OCI-LY1 (cell line): ENCODE measurements around the gene LMO3.

Experiments
- H2AFZ ChIP-seq: fragments of 200-600 bp; sonication (generic), shearing (Covaris generic); 2 replicates; pipeline ENCODE4 v1.6.0; 2014; ENCODE audit warnings: antibody characterized with exemption, mild to moderate bottlenecking, low read length
- H3F3A ChIP-seq: fragments of 200-600 bp; sonication (generic), shearing (Covaris generic); 2 replicates; pipeline ENCODE4 v1.6.0; 2014; ENCODE audit warnings: mild to moderate bottlenecking, antibody characterized with exemption, low read length, moderate library complexity; ENCODE audit not compliant: insufficient read depth
- H3K27ac ChIP-seq: fragments of 200-600 bp; sonication (generic); 2 replicates; pipeline ENCODE4 v1.5.1; 2014; ENCODE audit warnings: low read length, mixed run types, mild to moderate bottlenecking, low read depth; ENCODE audit not compliant: poor library complexity, severe bottlenecking
- H3K27me3 ChIP-seq: fragments of 200-600 bp; sonication (generic); 2 replicates; pipeline ENCODE4 v1.6.0; 2014; ENCODE audit warnings: antibody characterized with exemption, mild to moderate bottlenecking, low read length, moderate library complexity; ENCODE audit not compliant: insufficient read depth
- H3K36me3 ChIP-seq: fragments of 200-600 bp; sonication (generic); 2 replicates; pipeline ENCODE4 v1.6.1; 2014; ENCODE audit warnings: mild to moderate bottlenecking, antibody characterized with exemption, low read length, moderate library complexity, mixed read lengths; ENCODE audit not compliant: insufficient read depth
- H3K4me1 ChIP-seq: fragments of 200-600 bp; sonication (generic); 2 replicates; pipeline ENCODE4 v1.5.1; 2014; ENCODE audit warnings: mild to moderate bottlenecking, low read length, moderate library complexity; ENCODE audit not compliant: insufficient read depth, severe bottlenecking
- H3K4me2 ChIP-seq: fragments of 200-600 bp; sonication (generic), shearing (Covaris generic); 2 replicates; pipeline ENCODE4 v1.6.1; 2014; ENCODE audit warnings: low read length
- H3K4me3 ChIP-seq: fragments of 200-600 bp; sonication (generic); 2 replicates; pipeline ENCODE4 v1.5.1; 2014; ENCODE audit warnings: low read length, low read depth, mild to moderate bottlenecking, mixed read lengths; ENCODE audit not compliant: poor library complexity, severe bottlenecking
- H3K79me2 ChIP-seq: fragments of 200-600 bp; shearing (Covaris generic); 2 replicates; pipeline ENCODE4 v1.6.1; 2016; ENCODE audit warnings: mixed run types, low read length, mixed read lengths; ENCODE audit not compliant: insufficient read depth
- H3K9ac ChIP-seq: fragments of 200-600 bp; sonication (generic), shearing (Covaris generic); 2 replicates; pipeline ENCODE4 v1.6.1; 2014; ENCODE audit warnings: mild to moderate bottlenecking, low read length, mixed read lengths
- H3K9me2 ChIP-seq: fragments of 200-600 bp; sonication (generic), shearing (Covaris generic); 2 replicates; pipeline ENCODE4 v1.6.1; 2014; ENCODE audit warnings: low read depth, mild to moderate bottlenecking, low read length, mixed read lengths
- H3K9me3 ChIP-seq: fragments of 200-600 bp; shearing (Covaris generic); 2 replicates; pipeline ENCODE4 v1.6.1; 2014; ENCODE audit warnings: low read length, mixed read lengths
- H4K20me1 ChIP-seq: fragments of 200-600 bp; sonication (generic), shearing (Covaris generic); 2 replicates; pipeline ENCODE4 v1.6.0; 2016; ENCODE audit warnings: mild to moderate bottlenecking, low read length; ENCODE audit not compliant: insufficient read depth
- EZH2 ChIP-seq: fragments of 200-600 bp; sonication (generic), shearing (Covaris generic); IDR thresholded peaks from 2 replicates; pipeline ENCODE4 v1.8.0; 2017; ENCODE audit warnings: borderline replicate concordance, mixed run types, mild to moderate bottlenecking, antibody characterized with exemption, low read length, moderate library complexity, mixed read lengths
- TF ChIP-seq, protein P1 (sequence below): fragments of 200-600 bp; sonication (generic), shearing (Covaris generic); IDR thresholded peaks from 2 replicates; pipeline ENCODE4 v1.5.1; 2017; ENCODE audit warnings: mild to moderate bottlenecking, antibody characterized with exemption, low read length, moderate library complexity, mixed read lengths

The LMO3 gene

DNA sequence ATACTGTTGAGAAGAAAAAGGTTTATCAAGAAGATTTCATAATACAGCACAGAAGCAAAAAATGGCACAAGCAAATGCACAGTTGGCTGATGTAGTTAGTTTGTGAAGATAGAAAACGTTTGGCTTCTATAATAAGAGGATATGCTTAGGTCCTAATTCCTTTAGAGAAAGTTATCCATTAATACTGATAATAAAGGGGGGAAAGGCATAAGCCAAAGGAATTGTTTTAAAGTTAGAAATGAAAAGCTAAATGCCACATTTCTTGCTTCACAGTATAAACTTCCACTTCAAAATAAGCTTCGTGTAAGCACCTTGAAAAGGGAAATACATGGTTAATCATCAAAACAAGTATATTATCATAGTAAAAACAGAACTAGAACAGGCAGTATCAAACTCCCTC is 12.4 kb downstream of the LMO3 start:
- no peak for TF ChIP-seq EZH2
- TF ChIP-seq, protein P1, sequence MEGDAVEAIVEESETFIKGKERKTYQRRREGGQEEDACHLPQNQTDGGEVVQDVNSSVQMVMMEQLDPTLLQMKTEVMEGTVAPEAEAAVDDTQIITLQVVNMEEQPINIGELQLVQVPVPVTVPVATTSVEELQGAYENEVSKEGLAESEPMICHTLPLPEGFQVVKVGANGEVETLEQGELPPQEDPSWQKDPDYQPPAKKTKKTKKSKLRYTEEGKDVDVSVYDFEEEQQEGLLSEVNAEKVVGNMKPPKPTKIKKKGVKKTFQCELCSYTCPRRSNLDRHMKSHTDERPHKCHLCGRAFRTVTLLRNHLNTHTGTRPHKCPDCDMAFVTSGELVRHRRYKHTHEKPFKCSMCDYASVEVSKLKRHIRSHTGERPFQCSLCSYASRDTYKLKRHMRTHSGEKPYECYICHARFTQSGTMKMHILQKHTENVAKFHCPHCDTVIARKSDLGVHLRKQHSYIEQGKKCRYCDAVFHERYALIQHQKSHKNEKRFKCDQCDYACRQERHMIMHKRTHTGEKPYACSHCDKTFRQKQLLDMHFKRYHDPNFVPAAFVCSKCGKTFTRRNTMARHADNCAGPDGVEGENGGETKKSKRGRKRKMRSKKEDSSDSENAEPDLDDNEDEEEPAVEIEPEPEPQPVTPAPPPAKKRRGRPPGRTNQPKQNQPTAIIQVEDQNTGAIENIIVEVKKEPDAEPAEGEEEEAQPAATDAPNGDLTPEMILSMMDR, result no peak
- Histone ChIP-seq H3K4me3 (no peak overlapping the region), H3K36me3 (no peaks in the 10 kb centered on the region), H3F3A (no peaks in the 10 kb centered on the region), H4K20me1 (no peaks in the 10 kb centered on the region), H3K4me1 (no peaks in the 10 kb centered on the region), H2AFZ (no peak overlapping the region), H3K27ac (no peak overlapping the region), H3K9me3 (no peaks in the 10 kb centered on the region), H3K27me3 (no peaks in the 10 kb centered on the region), H3K4me2 (no peak overlapping the region), H3K9me2 (peaks cover 4% of the 10 kb centered on the region; the same call in 1 of the 2 replicates), H3K79me2 (no peaks in the 10 kb centered on the region), H3K9ac (no peak overlapping the region)

DNA sequence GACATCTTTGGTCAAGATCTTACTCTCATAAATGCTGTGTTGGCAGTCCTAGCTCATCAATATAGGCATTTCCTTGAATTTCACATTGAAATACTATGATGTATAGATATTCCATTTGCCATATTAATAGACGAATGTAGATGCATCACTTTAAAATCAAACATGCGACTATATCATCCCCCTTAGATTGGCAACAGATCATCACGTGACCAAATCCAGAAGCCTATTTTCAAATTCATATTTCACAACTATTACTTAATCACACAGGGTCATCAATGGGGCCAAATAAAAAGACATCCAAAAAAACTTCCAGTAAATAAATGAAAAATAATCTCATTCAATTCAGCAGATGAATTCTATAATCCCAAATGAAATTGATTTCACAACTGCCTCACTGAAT is 15.3 kb downstream of the LMO3 start:
- H3K36me3 ChIP-seq, result no peaks in the 10 kb centered on the region
- H3K79me2 ChIP-seq, result no peaks in the 10 kb centered on the region
- no peak overlapping the region for H3K9ac ChIP-seq
- peaks cover 4% of the 10 kb centered on the region; the same call in 1 of the 2 replicates for H3K9me2 ChIP-seq
- no peak overlapping the region for H3K4me2 ChIP-seq
- no peaks in the 10 kb centered on the region for H3F3A ChIP-seq
- no peak overlapping the region for H2AFZ ChIP-seq
- TF ChIP-seq, protein P1, result no peak
- no peak for TF ChIP-seq EZH2
- H3K27ac ChIP-seq, result no peak overlapping the region
- no peaks in the 10 kb centered on the region for H4K20me1 ChIP-seq
- no peak overlapping the region for H3K4me3 ChIP-seq
- H3K9me3 ChIP-seq, result no peaks in the 10 kb centered on the region
- peaks cover 7% of the 10 kb centered on the region for H3K4me1 ChIP-seq
- H3K27me3 ChIP-seq, result no peaks in the 10 kb centered on the region

DNA sequence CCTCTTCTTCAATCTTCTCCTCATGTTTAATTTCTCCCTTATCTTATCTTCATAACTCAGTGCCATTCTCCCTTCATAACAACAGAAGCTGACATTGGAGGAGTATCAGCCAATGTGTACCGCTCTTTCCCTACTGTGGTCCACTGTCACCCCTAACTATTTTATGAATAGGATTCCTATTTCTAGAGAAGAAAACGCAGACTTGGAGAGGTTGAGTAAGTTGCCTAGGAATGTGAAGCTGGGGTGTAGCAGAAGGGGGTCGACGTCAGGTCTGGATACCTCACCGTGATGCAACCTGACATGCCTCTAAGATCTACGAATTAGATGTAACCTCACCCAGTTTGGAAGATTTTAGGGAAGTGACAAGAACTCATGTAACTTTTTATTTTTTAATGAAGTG is 17.1 kb downstream of the LMO3 start:
- Histone ChIP-seq H3K9me3 (no peaks in the 10 kb centered on the region), H3K36me3 (no peaks in the 10 kb centered on the region), H3K4me2 (no peak overlapping the region), H3K9ac (no peak overlapping the region), H3K4me3 (no peak overlapping the region), H4K20me1 (no peaks in the 10 kb centered on the region), H3K27ac (no peak overlapping the region), H3K79me2 (no peaks in the 10 kb centered on the region), H3K27me3 (no peaks in the 10 kb centered on the region), H2AFZ (no peak overlapping the region), H3F3A (no peaks in the 10 kb centered on the region), H3K9me2 (no peaks in the 10 kb centered on the region), H3K4me1 (peaks cover 7% of the 10 kb centered on the region)
- TF ChIP-seq EZH2, result no peak
- TF ChIP-seq, protein P1, result no peak
